SK-N-SH treated with all-trans-retinoic acid at 6 μM for 48 hours (cell line): ENCODE measurements around the gene MRC1.

Experiments used
- ATAC-seq: fragments of 200-7000 bp; cut with Tn5 transposase; 3 replicates; pipeline ENCODE4 v1.9.1; 2020; ENCODE audit warnings: mild to moderate bottlenecking, moderate library complexity
- ARNTL ChIP-seq: fragments of 450-650 bp; formaldehyde crosslinking; IDR thresholded peaks from 2 replicates; pipeline ENCODE4 v1.5.0; 2020; ENCODE audit warnings: low read depth, mild to moderate bottlenecking, moderate library complexity, borderline replicate concordance
- BACH2 ChIP-seq: fragments of 250-450 bp; sonication (Bioruptor Pico); IDR thresholded peaks from 2 replicates; pipeline ENCODE4 v1.9.0; 2021; ENCODE audit warnings: mild to moderate bottlenecking, borderline replicate concordance
- CREB5 ChIP-seq: fragments of 250-450 bp; sonication (Bioruptor Pico); IDR thresholded peaks from 2 replicates; pipeline ENCODE4 v1.5.1; 2020; ENCODE audit warnings: low read depth, mild to moderate bottlenecking, moderate library complexity
- CSDC2 ChIP-seq: fragments of 250-450 bp; sonication (Bioruptor Pico); IDR thresholded peaks from 2 replicates; pipeline ENCODE4 v1.5.0; 2020; ENCODE audit warnings: mild to moderate bottlenecking, moderate library complexity
- CSRNP3 ChIP-seq: fragments of 250-450 bp; sonication (Bioruptor Pico); IDR thresholded peaks from 2 replicates; pipeline ENCODE4 v1.5.1; 2021; ENCODE audit warnings: mild to moderate bottlenecking, moderate library complexity
- ESRRG ChIP-seq: fragments of 250-450 bp; sonication (Bioruptor Pico); IDR thresholded peaks from 2 replicates; pipeline ENCODE4 v1.6.1; 2021; ENCODE audit warnings: mild to moderate bottlenecking
- GLIS3 ChIP-seq: fragments of 250-450 bp; sonication (Bioruptor Pico); IDR thresholded peaks from 2 replicates; pipeline ENCODE4 v1.5.0; 2020; ENCODE audit warnings: mild to moderate bottlenecking, moderate library complexity
- ISL1 ChIP-seq: fragments of 250-450 bp; sonication (Bioruptor Pico); IDR thresholded peaks from 2 replicates; pipeline ENCODE4 v2.1.2; 2022; ENCODE audit warnings: mild to moderate bottlenecking, moderate library complexity
- OSR1 ChIP-seq: fragments of 250-450 bp; sonication (Bioruptor Pico); IDR thresholded peaks from 2 replicates; pipeline ENCODE4 v1.8.0; 2022; ENCODE audit warnings: moderate library complexity, mild to moderate bottlenecking, inconsistent platforms
- PATZ1 ChIP-seq: fragments of 250-450 bp; sonication (Bioruptor Pico); IDR thresholded peaks from 2 replicates; pipeline ENCODE4 v1.8.0; 2020; ENCODE audit warnings: mild to moderate bottlenecking, moderate library complexity, borderline replicate concordance
- POU6F1 ChIP-seq: fragments of 250-450 bp; sonication (Bioruptor Pico); IDR thresholded peaks from 2 replicates; pipeline ENCODE4 v1.8.0; 2021; ENCODE audit warnings: low read depth, mild to moderate bottlenecking, moderate library complexity, borderline replicate concordance
- PPARA ChIP-seq: fragments of 250-450 bp; sonication (Bioruptor Pico); IDR thresholded peaks from 2 replicates; pipeline ENCODE4 v1.5.0; 2020; ENCODE audit warnings: mild to moderate bottlenecking, borderline replicate concordance
- RARB ChIP-seq: fragments of 250-450 bp; sonication (Bioruptor Pico); IDR thresholded peaks from 2 replicates; pipeline ENCODE4 v1.8.0; 2021; ENCODE audit warnings: mild to moderate bottlenecking, moderate library complexity
- SNAI2 ChIP-seq: fragments of 250-450 bp; sonication (Bioruptor Pico); IDR thresholded peaks from 2 replicates; pipeline ENCODE4 v1.5.0; 2020; ENCODE audit warnings: mild to moderate bottlenecking, moderate library complexity
- TOX ChIP-seq: fragments of 250-450 bp; sonication (Bioruptor Pico); IDR thresholded peaks from 2 replicates; pipeline ENCODE4 v1.8.0; 2021; ENCODE audit warnings: mild to moderate bottlenecking, moderate library complexity, borderline replicate concordance
- TSHZ2 ChIP-seq: fragments of 250-450 bp; sonication (Bioruptor Pico); IDR thresholded peaks from 2 replicates; pipeline ENCODE4 v1.5.0; 2020; ENCODE audit warnings: mild to moderate bottlenecking, moderate library complexity
- ZFP30 ChIP-seq: fragments of 450-650 bp; formaldehyde crosslinking; IDR thresholded peaks from 2 replicates; pipeline ENCODE4 v1.5.0; 2022; ENCODE audit warnings: mild to moderate bottlenecking, moderate library complexity
- ZNF565 ChIP-seq: fragments of 450-650 bp; formaldehyde crosslinking; conservative IDR thresholded peaks from 2 replicates; pipeline ENCODE4 v1.5.0; 2020; ENCODE audit warnings: low read depth, mild to moderate bottlenecking, moderate library complexity
- ZNF70 ChIP-seq: fragments of 450-650 bp; formaldehyde crosslinking; IDR thresholded peaks from 2 replicates; pipeline ENCODE4 v1.5.0; 2020; ENCODE audit warnings: mild to moderate bottlenecking, moderate library complexity
- ZNF8 ChIP-seq: fragments of 450-650 bp; formaldehyde crosslinking; IDR thresholded peaks from 2 replicates; pipeline ENCODE4 v1.5.0; 2020; ENCODE audit warnings: mild to moderate bottlenecking, moderate library complexity

MRC1 gene

GRCh38 chr10:17913604-17914003 lies 104.5 kb downstream of the MRC1 start:
- no peak for ATAC-seq
- no peak for TF ChIP-seq GLIS3 (CRISPR knock-in tag)
- no peak for TF ChIP-seq SNAI2 (CRISPR knock-in tag)
- TF ChIP-seq ZFP30 (CRISPR knock-in tag) = no peak
- TF ChIP-seq RARB (CRISPR knock-in tag) = no peak
- no peak for TF ChIP-seq TSHZ2 (CRISPR knock-in tag)
- no peak for TF ChIP-seq PPARA (CRISPR knock-in tag)
- TF ChIP-seq CSDC2 (CRISPR knock-in tag) = no peak
- TF ChIP-seq PATZ1 (CRISPR knock-in tag) = no peak
- no peak for TF ChIP-seq CREB5 (CRISPR knock-in tag)
- no peak for TF ChIP-seq ARNTL (CRISPR knock-in tag)
- no peak for TF ChIP-seq OSR1 (CRISPR knock-in tag)
- TF ChIP-seq POU6F1 (CRISPR knock-in tag) = no peak
- no peak for TF ChIP-seq TOX (CRISPR knock-in tag)
- no peak for TF ChIP-seq CSRNP3 (CRISPR knock-in tag)
- TF ChIP-seq BACH2 (CRISPR knock-in tag) = no peak

GRCh38 chr10:17914169-17915045 lies 105.3 kb downstream of the MRC1 start:
- ATAC-seq = no peak
- TF ChIP-seq ISL1 (CRISPR knock-in tag) (no peak), TOX (CRISPR knock-in tag) (no peak), GLIS3 (CRISPR knock-in tag) (no peak), ESRRG (CRISPR knock-in tag) (no peak), ZNF8 (CRISPR knock-in tag) (no peak), CSDC2 (CRISPR knock-in tag) (no peak), POU6F1 (CRISPR knock-in tag) (no peak), BACH2 (CRISPR knock-in tag) (no peak), CSRNP3 (CRISPR knock-in tag) (no peak), ZNF565 (CRISPR knock-in tag) (no peak), ZNF70 (CRISPR knock-in tag) (no peak), OSR1 (CRISPR knock-in tag) (no peak), PATZ1 (CRISPR knock-in tag) (no peak), ZFP30 (CRISPR knock-in tag) (no peak)
- TF ChIP-seq, all 23 proteins: peak for 0
